ENCODE results near the gene RNF186. TPM values are rescaled to one million over a fixed set of nuclear protein-coding genes. Genes with fewer than 3 reads are reported as not detected.

The RNF186 gene
- total and polyA plus RNA-seq, 2 of the 13 experiments (the other 11 are each of a cell fraction or from before 2014, with no cell fraction given): 0.07 to 0.20 TPM

DNA sequence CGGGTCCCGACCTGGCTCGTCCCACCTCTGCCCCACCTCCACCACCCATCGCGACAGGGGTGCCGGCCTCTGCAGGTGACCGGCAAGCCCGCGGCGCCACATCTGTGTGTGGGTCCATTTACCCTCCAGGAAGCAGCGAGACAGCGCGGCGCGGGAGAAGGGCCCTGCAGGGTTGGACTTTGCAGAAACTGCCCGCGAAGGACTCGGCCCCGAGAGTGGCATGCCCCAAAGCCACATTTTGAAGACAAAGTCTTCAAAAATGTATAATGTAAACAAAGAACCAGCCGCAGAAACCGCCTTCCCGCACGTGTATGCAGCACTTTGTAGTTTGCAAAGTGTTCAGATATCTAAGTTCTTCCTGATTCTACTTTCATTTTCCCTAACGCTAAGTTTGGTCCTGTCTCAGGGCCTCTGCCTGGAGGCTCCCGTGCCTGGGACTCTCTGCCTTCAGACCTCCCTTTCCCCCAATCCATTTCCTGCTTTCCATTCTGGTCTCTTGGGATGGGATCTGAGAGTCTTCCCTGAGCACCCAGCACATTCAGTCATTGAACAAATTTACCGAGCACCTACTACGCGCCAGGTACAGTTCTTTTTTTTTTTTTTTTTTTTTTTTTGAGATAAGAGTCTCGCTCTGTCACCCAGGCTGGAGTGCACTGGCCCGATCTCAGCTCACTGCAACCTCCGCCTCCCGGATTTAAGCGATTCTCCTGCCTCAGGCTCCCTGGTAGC, 14.8 kb downstream of the RNF186 start (continued):
- TF ChIP-seq, protein P1, sequence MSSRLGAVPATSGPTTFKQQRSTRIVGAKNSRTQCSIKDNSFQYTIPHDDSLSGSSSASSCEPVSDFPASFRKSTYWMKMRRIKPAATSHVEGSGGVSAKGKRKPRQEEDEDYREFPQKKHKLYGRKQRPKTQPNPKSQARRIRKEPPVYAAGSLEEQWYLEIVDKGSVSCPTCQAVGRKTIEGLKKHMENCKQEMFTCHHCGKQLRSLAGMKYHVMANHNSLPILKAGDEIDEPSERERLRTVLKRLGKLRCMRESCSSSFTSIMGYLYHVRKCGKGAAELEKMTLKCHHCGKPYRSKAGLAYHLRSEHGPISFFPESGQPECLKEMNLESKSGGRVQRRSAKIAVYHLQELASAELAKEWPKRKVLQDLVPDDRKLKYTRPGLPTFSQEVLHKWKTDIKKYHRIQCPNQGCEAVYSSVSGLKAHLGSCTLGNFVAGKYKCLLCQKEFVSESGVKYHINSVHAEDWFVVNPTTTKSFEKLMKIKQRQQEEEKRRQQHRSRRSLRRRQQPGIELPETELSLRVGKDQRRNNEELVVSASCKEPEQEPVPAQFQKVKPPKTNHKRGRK (CRISPR knock-in tag; IDR thresholded peaks at IDR 0.05): no peak
- no peak for TF ChIP-seq ZNF792 (CRISPR knock-in tag; IDR thresholded peaks at IDR 0.05)
- TF ChIP-seq ZNF772 (CRISPR knock-in tag; IDR thresholded peaks at IDR 0.05): no peak
- TF ChIP-seq ZNF879 (CRISPR knock-in tag; IDR thresholded peaks at IDR 0.05): no peak
- TF ChIP-seq HNRNPL (IDR thresholded peaks at IDR 0.05; ENCODE audit: low read depth, low read length): no peak
- peak; percentile 39; the same call in 1 of the 2 replicates for TF ChIP-seq GFI1 (CRISPR knock-in tag; IDR thresholded peaks at IDR 0.05; ENCODE audit: borderline replicate concordance)
- TF ChIP-seq, protein P2, sequence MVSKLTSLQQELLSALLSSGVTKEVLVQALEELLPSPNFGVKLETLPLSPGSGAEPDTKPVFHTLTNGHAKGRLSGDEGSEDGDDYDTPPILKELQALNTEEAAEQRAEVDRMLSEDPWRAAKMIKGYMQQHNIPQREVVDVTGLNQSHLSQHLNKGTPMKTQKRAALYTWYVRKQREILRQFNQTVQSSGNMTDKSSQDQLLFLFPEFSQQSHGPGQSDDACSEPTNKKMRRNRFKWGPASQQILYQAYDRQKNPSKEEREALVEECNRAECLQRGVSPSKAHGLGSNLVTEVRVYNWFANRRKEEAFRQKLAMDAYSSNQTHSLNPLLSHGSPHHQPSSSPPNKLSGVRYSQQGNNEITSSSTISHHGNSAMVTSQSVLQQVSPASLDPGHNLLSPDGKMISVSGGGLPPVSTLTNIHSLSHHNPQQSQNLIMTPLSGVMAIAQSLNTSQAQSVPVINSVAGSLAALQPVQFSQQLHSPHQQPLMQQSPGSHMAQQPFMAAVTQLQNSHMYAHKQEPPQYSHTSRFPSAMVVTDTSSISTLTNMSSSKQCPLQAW (CRISPR knock-in tag; IDR thresholded peaks at IDR 0.05): no peak
- no peak for TF ChIP-seq EHMT2 (IDR thresholded peaks at IDR 0.05; ENCODE audit: borderline replicate concordance, low read depth, low read length)
- TF ChIP-seq ZNF589 (CRISPR knock-in tag; conservative IDR thresholded peaks at IDR 0.05): no peak
- TF ChIP-seq, protein P3, sequence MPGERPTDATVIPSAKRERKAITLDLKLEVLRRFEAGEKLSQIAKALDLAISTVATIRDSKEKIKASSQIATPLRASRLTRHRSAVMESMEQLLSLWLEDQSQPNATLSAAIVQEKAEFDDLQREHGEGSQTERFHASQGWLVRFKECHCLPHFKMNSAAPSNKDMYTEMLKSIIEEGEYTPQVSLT (CRISPR knock-in tag; IDR thresholded peaks at IDR 0.05; ENCODE audit: borderline replicate concordance, low read depth): no peak
- TF ChIP-seq, protein P4, sequence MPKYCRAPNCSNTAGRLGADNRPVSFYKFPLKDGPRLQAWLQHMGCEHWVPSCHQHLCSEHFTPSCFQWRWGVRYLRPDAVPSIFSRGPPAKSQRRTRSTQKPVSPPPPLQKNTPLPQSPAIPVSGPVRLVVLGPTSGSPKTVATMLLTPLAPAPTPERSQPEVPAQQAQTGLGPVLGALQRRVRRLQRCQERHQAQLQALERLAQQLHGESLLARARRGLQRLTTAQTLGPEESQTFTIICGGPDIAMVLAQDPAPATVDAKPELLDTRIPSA (CRISPR knock-in tag; IDR thresholded peaks at IDR 0.05; ENCODE audit: borderline replicate concordance): no peak
- no peak for TF ChIP-seq ZNF3 (CRISPR knock-in tag; IDR thresholded peaks at IDR 0.05)
- TF ChIP-seq TRIM24 (CRISPR knock-in tag; IDR thresholded peaks at IDR 0.05): no peak
- 0 out of 2 replicates have a peak, but pooled peaks have one; percentile 26 for TF ChIP-seq FOXJ3 (CRISPR knock-in tag; IDR thresholded peaks at IDR 0.05; ENCODE audit: borderline replicate concordance)
- no peak for TF ChIP-seq HOXA3 (CRISPR knock-in tag; IDR thresholded peaks at IDR 0.05)
- TF ChIP-seq, protein P5, sequence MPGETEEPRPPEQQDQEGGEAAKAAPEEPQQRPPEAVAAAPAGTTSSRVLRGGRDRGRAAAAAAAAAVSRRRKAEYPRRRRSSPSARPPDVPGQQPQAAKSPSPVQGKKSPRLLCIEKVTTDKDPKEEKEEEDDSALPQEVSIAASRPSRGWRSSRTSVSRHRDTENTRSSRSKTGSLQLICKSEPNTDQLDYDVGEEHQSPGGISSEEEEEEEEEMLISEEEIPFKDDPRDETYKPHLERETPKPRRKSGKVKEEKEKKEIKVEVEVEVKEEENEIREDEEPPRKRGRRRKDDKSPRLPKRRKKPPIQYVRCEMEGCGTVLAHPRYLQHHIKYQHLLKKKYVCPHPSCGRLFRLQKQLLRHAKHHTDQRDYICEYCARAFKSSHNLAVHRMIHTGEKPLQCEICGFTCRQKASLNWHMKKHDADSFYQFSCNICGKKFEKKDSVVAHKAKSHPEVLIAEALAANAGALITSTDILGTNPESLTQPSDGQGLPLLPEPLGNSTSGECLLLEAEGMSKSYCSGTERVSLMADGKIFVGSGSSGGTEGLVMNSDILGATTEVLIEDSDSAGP (CRISPR knock-in tag; IDR thresholded peaks at IDR 0.05; ENCODE audit: borderline replicate concordance): no peak
- TF ChIP-seq, protein P6, sequence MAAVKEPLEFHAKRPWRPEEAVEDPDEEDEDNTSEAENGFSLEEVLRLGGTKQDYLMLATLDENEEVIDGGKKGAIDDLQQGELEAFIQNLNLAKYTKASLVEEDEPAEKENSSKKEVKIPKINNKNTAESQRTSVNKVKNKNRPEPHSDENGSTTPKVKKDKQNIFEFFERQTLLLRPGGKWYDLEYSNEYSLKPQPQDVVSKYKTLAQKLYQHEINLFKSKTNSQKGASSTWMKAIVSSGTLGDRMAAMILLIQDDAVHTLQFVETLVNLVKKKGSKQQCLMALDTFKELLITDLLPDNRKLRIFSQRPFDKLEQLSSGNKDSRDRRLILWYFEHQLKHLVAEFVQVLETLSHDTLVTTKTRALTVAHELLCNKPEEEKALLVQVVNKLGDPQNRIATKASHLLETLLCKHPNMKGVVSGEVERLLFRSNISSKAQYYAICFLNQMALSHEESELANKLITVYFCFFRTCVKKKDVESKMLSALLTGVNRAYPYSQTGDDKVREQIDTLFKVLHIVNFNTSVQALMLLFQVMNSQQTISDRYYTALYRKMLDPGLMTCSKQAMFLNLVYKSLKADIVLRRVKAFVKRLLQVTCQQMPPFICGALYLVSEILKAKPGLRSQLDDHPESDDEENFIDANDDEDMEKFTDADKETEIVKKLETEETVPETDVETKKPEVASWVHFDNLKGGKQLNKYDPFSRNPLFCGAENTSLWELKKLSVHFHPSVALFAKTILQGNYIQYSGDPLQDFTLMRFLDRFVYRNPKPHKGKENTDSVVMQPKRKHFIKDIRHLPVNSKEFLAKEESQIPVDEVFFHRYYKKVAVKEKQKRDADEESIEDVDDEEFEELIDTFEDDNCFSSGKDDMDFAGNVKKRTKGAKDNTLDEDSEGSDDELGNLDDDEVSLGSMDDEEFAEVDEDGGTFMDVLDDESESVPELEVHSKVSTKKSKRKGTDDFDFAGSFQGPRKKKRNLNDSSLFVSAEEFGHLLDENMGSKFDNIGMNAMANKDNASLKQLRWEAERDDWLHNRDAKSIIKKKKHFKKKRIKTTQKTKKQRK (IDR thresholded peaks at IDR 0.05; ENCODE audit: low read length): no peak
- TF ChIP-seq GPN1 (CRISPR knock-in tag; IDR thresholded peaks at IDR 0.05; ENCODE audit: borderline replicate concordance): no peak
- peak; percentile 23 for TF ChIP-seq HNRNPLL (IDR thresholded peaks at IDR 0.05; ENCODE audit: low read depth, low read length, poor library complexity, severe bottlenecking)
- no peak for TF ChIP-seq TGIF2 (CRISPR knock-in tag; IDR thresholded peaks at IDR 0.05)

Measured in HepG2 (cell line).